Thyroid gland (tissue), 4 donors: ENCODE data around the gene CASP2.

Experiments
- POLR2A ChIP-seq, 2 donors: fragments of 450-650 bp; IDR thresholded peaks; one replicate each; pipeline ENCODE4 v1.6.1; 2017; ENCODE audit warnings: antibody characterized with exemption in 2 of 2, mild to moderate bottlenecking in 2 of 2, moderate library complexity in 1 of 2
- TF ChIP-seq, protein P1 (sequence below), 6 experiments: fragments of 200-600 bp in 3 of 6; fragments of 450-650 bp in 3 of 6; sonication (generic) in 3 of 6; IDR thresholded peaks; one replicate each; pipeline ENCODE4 v1.5.1; 2016 to 2019; ENCODE audit warnings: antibody characterized with exemption in 6 of 6, mild to moderate bottlenecking in 2 of 6, inconsistent platforms in 1 of 6, moderate library complexity in 1 of 6

DNA sequence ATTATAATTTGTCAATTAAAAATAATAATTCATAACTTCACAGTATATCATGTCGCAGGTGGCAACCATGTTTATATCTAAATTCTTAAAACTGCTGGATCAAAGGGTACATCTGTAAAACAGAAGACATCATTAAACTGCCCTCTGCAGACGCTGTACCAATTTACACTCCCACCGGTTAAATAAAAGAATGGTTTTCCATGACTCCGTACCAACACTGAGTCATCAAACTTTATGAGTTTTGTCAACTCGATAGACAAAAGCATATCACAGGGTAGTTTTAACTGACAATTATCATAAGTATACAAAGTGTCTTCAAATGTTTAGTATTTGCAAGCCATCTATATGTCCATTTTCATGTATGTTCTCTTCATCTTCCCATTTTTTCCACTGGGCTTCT is 30.6 kb upstream of the CASP2 start:
- TF ChIP-seq, protein P1, sequence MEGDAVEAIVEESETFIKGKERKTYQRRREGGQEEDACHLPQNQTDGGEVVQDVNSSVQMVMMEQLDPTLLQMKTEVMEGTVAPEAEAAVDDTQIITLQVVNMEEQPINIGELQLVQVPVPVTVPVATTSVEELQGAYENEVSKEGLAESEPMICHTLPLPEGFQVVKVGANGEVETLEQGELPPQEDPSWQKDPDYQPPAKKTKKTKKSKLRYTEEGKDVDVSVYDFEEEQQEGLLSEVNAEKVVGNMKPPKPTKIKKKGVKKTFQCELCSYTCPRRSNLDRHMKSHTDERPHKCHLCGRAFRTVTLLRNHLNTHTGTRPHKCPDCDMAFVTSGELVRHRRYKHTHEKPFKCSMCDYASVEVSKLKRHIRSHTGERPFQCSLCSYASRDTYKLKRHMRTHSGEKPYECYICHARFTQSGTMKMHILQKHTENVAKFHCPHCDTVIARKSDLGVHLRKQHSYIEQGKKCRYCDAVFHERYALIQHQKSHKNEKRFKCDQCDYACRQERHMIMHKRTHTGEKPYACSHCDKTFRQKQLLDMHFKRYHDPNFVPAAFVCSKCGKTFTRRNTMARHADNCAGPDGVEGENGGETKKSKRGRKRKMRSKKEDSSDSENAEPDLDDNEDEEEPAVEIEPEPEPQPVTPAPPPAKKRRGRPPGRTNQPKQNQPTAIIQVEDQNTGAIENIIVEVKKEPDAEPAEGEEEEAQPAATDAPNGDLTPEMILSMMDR (IDR thresholded peaks at IDR 0.05), result no peak
- no peak for TF ChIP-seq POLR2A (IDR thresholded peaks at IDR 0.05)
